IMR-90 (cell line): ENCODE results near the gene DIP2B. TPM values are rescaled to one million over a fixed set of nuclear protein-coding genes. Genes with fewer than 3 reads are reported as not detected.

Experiments used
- ATAC-seq: fragments of 200-7000 bp; cut with Tn5 transposase; 2 replicates; pipeline ENCODE4 v1.9.1; 2020; ENCODE audit warnings: low read depth, mild to moderate bottlenecking, moderate library complexity
- BruUV-seq: library from RNA; stranded (reverse); fragments of 400-500 nt; replicated peaks from 2 replicates; lab custom pipeline; 2021; lab: Mats Ljungman, UMichigan
- CTCF ChIA-PET: fragments of 300-600 bp; formaldehyde crosslinking; extraction: SDS; loops from one replicate; lab custom pipeline; 2021; ENCODE audit warnings: antibody characterized with exemption; lab: Yijun Ruan, JAX
- POLR2A ChIA-PET: fragments of 300-600 bp; sonication (Branson Sonifier 250); formaldehyde crosslinking; loops from one replicate; lab custom pipeline; 2022; ENCODE audit warnings: antibody characterized with exemption; ENCODE audit not compliant: unreplicated experiment; lab: Charles Lee
- DNase-seq: peaks from one replicate; pipeline ENCODE4 v3.0.0; 2013
- H2AFZ ChIP-seq: replicated peaks from 2 replicates; pipeline ENCODE3; 2013; ENCODE audit warnings: low read length, mild to moderate bottlenecking; ENCODE audit not compliant: poor library complexity
- H2AK5ac ChIP-seq: 2 replicates; pipeline ENCODE4 v1.6.1; 2013; ENCODE audit warnings: low read depth, low read length, inconsistent platforms
- H2AK9ac ChIP-seq: replicated peaks from 2 replicates; pipeline ENCODE3; 2013; ENCODE audit warnings: mild to moderate bottlenecking, low read depth, low read length, moderate library complexity; ENCODE audit not compliant: poor library complexity
- H2BK120ac ChIP-seq: 2 replicates; pipeline ENCODE4 v1.6.1; 2013; ENCODE audit warnings: low read depth, low read length, inconsistent platforms
- H2BK15ac ChIP-seq: 3 replicates; pipeline ENCODE4 v1.6.1; 2013; ENCODE audit warnings: low read depth, low read length, inconsistent platforms
- H2BK20ac ChIP-seq: 2 replicates; pipeline ENCODE4 v1.6.1; 2013; ENCODE audit warnings: low read depth, mild to moderate bottlenecking, inconsistent platforms, low read length, moderate library complexity
- H2BK5ac ChIP-seq: 2 replicates; pipeline ENCODE4 v1.6.1; 2013; ENCODE audit warnings: mild to moderate bottlenecking, low read depth, low read length, inconsistent platforms; ENCODE audit not compliant: poor library complexity, severe bottlenecking
- H3K14ac ChIP-seq: replicated peaks from 2 replicates; pipeline ENCODE4 v1.6.1; 2013; ENCODE audit warnings: low read depth, low read length, inconsistent platforms
- H3K18ac ChIP-seq: 2 replicates; pipeline ENCODE4 v1.6.1; 2013; ENCODE audit warnings: low read depth, low read length, control low read depth
- H3K23ac ChIP-seq: 2 replicates; pipeline ENCODE4 v1.6.1; 2013; ENCODE audit warnings: low read depth, low read length, inconsistent platforms
- H3K27ac ChIP-seq: 2 replicates; pipeline ENCODE4 v1.5.1; 2013; ENCODE audit warnings: mild to moderate bottlenecking, control low read depth, low read length; ENCODE audit not compliant: insufficient read depth
- H3K27me3 ChIP-seq: 2 replicates; pipeline ENCODE4 v1.6.1; 2013; ENCODE audit warnings: low read length; ENCODE audit not compliant: control insufficient read depth, insufficient read depth
- H3K36me3 ChIP-seq: 2 replicates; pipeline ENCODE4 v1.6.1; 2013; ENCODE audit warnings: low read length, mixed read lengths; ENCODE audit not compliant: control insufficient read depth, insufficient read depth
- H3K4ac ChIP-seq: 2 replicates; pipeline ENCODE4 v1.6.1; 2013; ENCODE audit warnings: low read depth, low read length, inconsistent platforms
- H3K4me1 ChIP-seq: 2 replicates; pipeline ENCODE4 v1.6.1; 2013; ENCODE audit warnings: low read length, mixed read lengths; ENCODE audit not compliant: control insufficient read depth, insufficient read depth
- H3K4me2 ChIP-seq: 2 replicates; pipeline ENCODE4 v1.6.1; 2013; ENCODE audit warnings: low read depth, mild to moderate bottlenecking, control low read depth, low read length, moderate library complexity
- H3K4me3 ChIP-seq: 2 replicates; pipeline ENCODE4 v1.5.1; 2013; ENCODE audit warnings: low read depth, mild to moderate bottlenecking, control low read depth, low read length, moderate library complexity; ENCODE audit not compliant: insufficient read depth
- H3K56ac ChIP-seq: 2 replicates; pipeline ENCODE4 v1.6.1; 2013; ENCODE audit warnings: low read length, inconsistent platforms; ENCODE audit not compliant: insufficient read depth; ENCODE audit errors: extremely low read depth
- H3K79me1 ChIP-seq, 2 experiments: 2 replicates each; pipeline ENCODE4 v1.6.1; 2013; ENCODE audit warnings: low read length in 2 of 2, inconsistent platforms in 1 of 2, low read depth in 1 of 2
- H3K9ac ChIP-seq: 2 replicates; pipeline ENCODE4 v1.6.1; 2013; ENCODE audit warnings: low read depth, low read length, control low read depth
- H3K9me1 ChIP-seq: 2 replicates; pipeline ENCODE4 v1.6.1; 2013; ENCODE audit warnings: low read length, inconsistent platforms; ENCODE audit not compliant: insufficient read depth
- H3K9me3 ChIP-seq: 2 replicates; pipeline ENCODE4 v1.6.1; 2013; ENCODE audit warnings: low read length; ENCODE audit not compliant: control insufficient read depth, insufficient read depth
- H4K20me1 ChIP-seq: 2 replicates; pipeline ENCODE4 v1.6.1; 2013; ENCODE audit warnings: low read length, inconsistent platforms; ENCODE audit not compliant: insufficient read depth
- H4K5ac ChIP-seq: 2 replicates; pipeline ENCODE4 v1.6.1; 2013; ENCODE audit warnings: mild to moderate bottlenecking, low read depth, low read length, control low read depth
- H4K8ac ChIP-seq, 2 experiments: 2 replicates each; pipeline ENCODE4 v1.6.1; 2013; ENCODE audit warnings: low read depth in 2 of 2, low read length in 2 of 2, control low read depth in 1 of 2, inconsistent platforms in 1 of 2
- H4K91ac ChIP-seq: 2 replicates; pipeline ENCODE4 v1.6.1; 2013; ENCODE audit warnings: low read depth, low read length, inconsistent platforms; ENCODE audit not compliant: insufficient read depth
- BHLHE40 ChIP-seq: fragments of 150-350 bp; IDR thresholded peaks from 2 replicates; pipeline ENCODE4 v1.6.1; 2016; ENCODE audit warnings: mild to moderate bottlenecking, low read depth, low read length
- CEBPB ChIP-seq: IDR thresholded peaks from 2 replicates; pipeline ENCODE4 v1.6.1; 2012; ENCODE audit warnings: low read depth, low read length, improper control_type of control experiment
- CTCF ChIP-seq: conservative IDR thresholded peaks from 2 replicates; pipeline ENCODE4 v1.5.1; 2012; ENCODE audit warnings: mild to moderate bottlenecking, low read depth, low read length, improper control_type of control experiment
- FOS ChIP-seq: fragments of 150-350 bp; IDR thresholded peaks from 2 replicates; pipeline ENCODE4 v1.6.1; 2016; ENCODE audit warnings: low read depth, low read length
- MAFK ChIP-seq: IDR thresholded peaks from 2 replicates; pipeline ENCODE4 v1.6.1; 2012; ENCODE audit warnings: low read depth, low read length, improper control_type of control experiment
- RFX5 ChIP-seq: IDR thresholded peaks from 2 replicates; pipeline ENCODE4 v1.8.0; 2012; ENCODE audit warnings: low read depth, mild to moderate bottlenecking, low read length, moderate library complexity
- SMC3 ChIP-seq: fragments of 150-350 bp; IDR thresholded peaks from 2 replicates; pipeline ENCODE4 v1.6.1; 2016; ENCODE audit warnings: low read depth, mild to moderate bottlenecking, antibody characterized with exemption, low read length, moderate library complexity
- USF2 ChIP-seq: fragments of 150-350 bp; IDR thresholded peaks from 2 replicates; pipeline ENCODE4 v1.6.1; 2017; ENCODE audit warnings: mild to moderate bottlenecking, antibody characterized with exemption, low read length, low read depth
- WGBS, 2 experiments: methylation state at CpG; one replicate each; pipeline versions ENCODE4 v1.1.5 to v1.1.7; 2013; ENCODE audit warnings: missing lambda C conversion rate in 2 of 2; ENCODE audit not compliant: insufficient read length in 1 of 2; ENCODE audit errors: extremely low coverage in 2 of 2; 5-methylcytosine and 5-hydroxymethylcytosine counted together
- dilution Hi-C: fragments of 300-500 bp; cut with HindIII; formaldehyde crosslinking; loops from one replicate; pipeline ENCODE4 v1.14.3; 2018; ENCODE audit warnings: low sequenced_read_pairs; ENCODE audit not compliant: unreplicated experiment
- in situ Hi-C: fragments of 300-500 bp; cut with MboI; formaldehyde crosslinking; loops from 3 replicates; pipeline ENCODE4 v1.14.3; 2019; ENCODE audit warnings: low sequenced_read_pairs, inconsistent platforms, mixed read lengths
- intact Hi-C: fragments of 100-400 bp; cut with micrococcal nuclease; formaldehyde crosslinking; loops from 2 replicates; pipeline ENCODE4 v1.10.0; 2022
- polyA plus RNA-seq, 3 experiments: library from polyadenylated mRNA; depleted of rRNA; stranded (reverse); fragments of >200 nt; gene quantifications; 2 replicates each; pipeline ENCODE4 v1.2.3, GENCODE V29; 2012; ENCODE audit warnings: low replicate concordance in 1 of 3
- total RNA-seq: library from RNA; depleted of rRNA; stranded (reverse); fragments of >200 nt; gene quantifications from 2 replicates; pipeline ENCODE4 v1.2.3, GENCODE V29; 2012

Gene DIP2B
- total and polyA plus RNA-seq, 2 of the 4 experiments (the other 2 are of a cell fraction), result 7.7 to 12.9 TPM

- ATAC-seq, result peak; percentile 35
- H3K27ac ChIP-seq, result peak overlapping the region; percentile 74
These were observed 114.3 kb downstream of the DIP2B start for GRCh38 chr12:50618864-50619609.

More at GRCh38 chr12:50618864-50619609, 114.3 kb downstream of the DIP2B start:
- H4K8ac ChIP-seq, result peak overlapping the region in 1 of 2 experiments; percentile 55; a peak in 3 of 4 replicates
- dilution Hi-C loops, result no loop called here
- H3K23ac ChIP-seq, result peak overlapping the region; percentile 10; the same call in 1 of the 2 replicates
- H3K56ac ChIP-seq, result no peak overlapping the region
- peak overlapping the region; percentile 21; the same call in 1 of the 3 replicates for H2BK15ac ChIP-seq
- H2AK5ac ChIP-seq, result peak overlapping the region; percentile 55
- peak overlapping the region; percentile 74; the same call in 1 of the 2 replicates for H3K18ac ChIP-seq
- H2BK20ac ChIP-seq, result 0 out of 2 replicates have a peak overlapping the region, but pooled peaks have one; percentile 2
- H3K4ac ChIP-seq, result peak overlapping the region; percentile 91
- H3K9ac ChIP-seq, result no peak overlapping the region
- no peak overlapping the region for H3K4me3 ChIP-seq
- intact Hi-C loops, result no loop called here
- in situ Hi-C loops, result no loop called here
- H4K20me1 ChIP-seq, result peaks cover 6% of the 10 kb centered on the region; the same call in 1 of the 2 replicates
- no peak for TF ChIP-seq RFX5
- TF ChIP-seq MAFK, result no peak
- no peak for TF ChIP-seq SMC3
- no peak for TF ChIP-seq FOS
- TF ChIP-seq BHLHE40, result no peak
- TF ChIP-seq CTCF, result no peak
- no peak for TF ChIP-seq USF2
- peak; percentile 56 for TF ChIP-seq CEBPB
- no TSS peak for BruUV-seq
- H2BK120ac ChIP-seq, result peak overlapping the region; percentile 10; the same call in 1 of the 2 replicates
- no peaks in the 10 kb centered on the region for H3K9me3 ChIP-seq
- H3K27me3 ChIP-seq, result no peaks in the 10 kb centered on the region
- H2BK5ac ChIP-seq, result peak overlapping the region; percentile 41
- DNase-seq, result peak; percentile 57
- H2AK9ac ChIP-seq, result no peak overlapping the region
- H4K5ac ChIP-seq, result peak overlapping the region; percentile 58; the same call in 1 of the 2 replicates
- peak overlapping the region; percentile 18 for H3K14ac ChIP-seq
- peaks cover 27% of the 10 kb centered on the region for H3K9me1 ChIP-seq
- H3K4me1 ChIP-seq, result peaks cover 25% of the 10 kb centered on the region
- H2AFZ ChIP-seq, result no peak overlapping the region
- H3K79me1 ChIP-seq, result peaks cover 30 to 64% of the 10 kb centered on the region in 2 experiments
- peak overlapping the region; percentile 64; the same call in 1 of the 2 replicates for H3K4me2 ChIP-seq
- POLR2A ChIA-PET, result no interaction called here
- H3K36me3 ChIP-seq, result no peaks in the 10 kb centered on the region
- H4K91ac ChIP-seq, result peak overlapping the region; percentile 29; the same call in 1 of the 2 replicates
- CTCF ChIA-PET, result no interaction called here
- WGBS, 2 experiments, result no CpG with 5 or more reads among the region's 7 CpGs
